Neuronal stem cell (in vitro differentiated cells): ENCODE results near the gene LYZL4.

ENCODE experiments used
- DNase-seq: peaks from one replicate; pipeline ENCODE4 v3.0.0-alpha.2; 2013; ENCODE audit warnings: low spot score
- H2AFZ ChIP-seq: one replicate; pipeline ENCODE4 v1.6.1; 2013; ENCODE audit warnings: mild to moderate bottlenecking, low read length, inconsistent platforms
- H2AK5ac ChIP-seq: 2 replicates; pipeline ENCODE4 v1.6.1; 2013; ENCODE audit warnings: low read depth, mild to moderate bottlenecking, inconsistent platforms, low read length, moderate library complexity, mixed read lengths
- H2BK120ac ChIP-seq: 2 replicates; pipeline ENCODE4 v1.6.1; 2013; ENCODE audit warnings: low read depth, mild to moderate bottlenecking, inconsistent platforms, low read length, moderate library complexity, mixed read lengths
- H2BK12ac ChIP-seq: one replicate; pipeline ENCODE4 v1.6.1; 2013; ENCODE audit warnings: low read length, inconsistent platforms
- H2BK15ac ChIP-seq: 2 replicates; pipeline ENCODE4 v1.6.1; 2013; ENCODE audit warnings: mild to moderate bottlenecking, low read length, inconsistent platforms, mixed read lengths
- H2BK5ac ChIP-seq: one replicate; pipeline ENCODE4 v1.6.1; 2013; ENCODE audit warnings: inconsistent platforms, mild to moderate bottlenecking, low read length, moderate library complexity
- H3K14ac ChIP-seq: one replicate; pipeline ENCODE4 v1.6.1; 2013; ENCODE audit warnings: low read length, inconsistent platforms
- H3K18ac ChIP-seq: 2 replicates; pipeline ENCODE4 v1.6.1; 2013; ENCODE audit warnings: low read length, inconsistent platforms
- H3K23ac ChIP-seq: 2 replicates; pipeline ENCODE4 v1.6.1; 2013; ENCODE audit warnings: low read depth, mild to moderate bottlenecking, mixed read lengths, low read length, inconsistent platforms; ENCODE audit not compliant: poor library complexity
- H3K27ac ChIP-seq: replicated peaks from 3 replicates; pipeline ENCODE4 v1.5.1; 2013; ENCODE audit warnings: low read length, inconsistent platforms
- H3K27me3 ChIP-seq, 3 experiments: 2 replicates each; pipeline ENCODE4 v1.6.1; 2013; ENCODE audit warnings: low read length in 3 of 3, mild to moderate bottlenecking in 2 of 3, inconsistent platforms in 1 of 3, low read depth in 1 of 3, mixed read lengths in 1 of 3, moderate library complexity in 1 of 3; ENCODE audit not compliant: control insufficient read depth in 3 of 3, insufficient read depth in 3 of 3
- H3K36me3 ChIP-seq, 2 donors: replicated peaks in 1 of 2; 2 replicates each; pipeline ENCODE4 v1.6.1; 2013; ENCODE audit warnings: low read length in 2 of 2; ENCODE audit not compliant: control insufficient read depth in 2 of 2, insufficient read depth in 2 of 2
- H3K4ac ChIP-seq: 2 replicates; pipeline ENCODE4 v1.6.1; 2013; ENCODE audit warnings: inconsistent platforms, mild to moderate bottlenecking, low read length, moderate library complexity
- H3K4me1 ChIP-seq, 2 donors: 1 replicate in 1 of 2; 2 replicates in 1 of 2; pipeline ENCODE4 v1.6.1; 2013; ENCODE audit warnings: low read length in 2 of 2, low read depth in 1 of 2; ENCODE audit not compliant: control insufficient read depth in 2 of 2, insufficient read depth in 1 of 2
- H3K4me2 ChIP-seq: one replicate; pipeline ENCODE4 v1.6.1; 2013; ENCODE audit warnings: mild to moderate bottlenecking, low read length, inconsistent platforms; ENCODE audit not compliant: insufficient read depth, poor library complexity, severe bottlenecking
- H3K4me3 ChIP-seq, 2 donors: 2 replicates each; pipeline ENCODE4 v1.5.1; 2013; ENCODE audit warnings: low read length in 2 of 2, mild to moderate bottlenecking in 2 of 2, inconsistent platforms in 1 of 2, moderate library complexity in 1 of 2
- H3K79me1 ChIP-seq: one replicate; pipeline ENCODE4 v1.6.1; 2013; ENCODE audit warnings: low read depth, mild to moderate bottlenecking, inconsistent platforms, low read length, moderate library complexity
- H3K9ac ChIP-seq: one replicate; pipeline ENCODE4 v1.6.1; 2013; ENCODE audit warnings: mild to moderate bottlenecking, low read depth, low read length, inconsistent platforms; ENCODE audit not compliant: poor library complexity
- H3K9me3 ChIP-seq, 2 donors: replicated peaks in 1 of 2; 2 replicates each; pipeline versions ENCODE3 to v1.6.1; 2013; ENCODE audit warnings: low read length in 2 of 2, mild to moderate bottlenecking in 2 of 2, inconsistent platforms in 1 of 2, low read depth in 1 of 2, mixed read lengths in 1 of 2, moderate library complexity in 1 of 2; ENCODE audit not compliant: control insufficient read depth in 2 of 2, insufficient read depth in 1 of 2
- H4K8ac ChIP-seq: one replicate; pipeline ENCODE4 v1.6.1; 2013; ENCODE audit warnings: low read depth, mild to moderate bottlenecking, inconsistent platforms, low read length, moderate library complexity
- H4K91ac ChIP-seq: one replicate; pipeline ENCODE4 v1.6.1; 2013; ENCODE audit warnings: low read length, low read depth, mild to moderate bottlenecking, inconsistent platforms; ENCODE audit not compliant: poor library complexity
- WGBS, 2 donors: extraction: QIAGEN DNeasy Blood & Tissue Kit; methylation state at CpG; one replicate each; pipeline ENCODE4 v1.1.7; 2013; ENCODE audit warnings: missing lambda C conversion rate in 2 of 2, mixed read lengths in 1 of 2; ENCODE audit not compliant: insufficient read length in 2 of 2, insufficient replicate concordance in 1 of 2; ENCODE audit errors: extremely low coverage in 2 of 2; 5-methylcytosine and 5-hydroxymethylcytosine counted together

The LYZL4 gene

GRCh38 chr3:42366550-42366949 lies 43.9 kb downstream of the LYZL4 start:
- no CpG with 5 or more reads among the region's 3 CpGs for WGBS, 2 donors
- peak overlapping the region; percentile 49 for H3K18ac ChIP-seq
- no peak overlapping the region for H3K4me3 ChIP-seq
- peaks cover 0 to 3% of the 10 kb centered on the region in 2 donors for H3K9me3 ChIP-seq
- no peaks in the 10 kb centered on the region for H3K36me3 ChIP-seq
- no peak overlapping the region for H2BK5ac ChIP-seq
- H3K4me2 ChIP-seq, result no peak overlapping the region
- peak overlapping the region; percentile 10 for H3K27ac ChIP-seq
- no peak overlapping the region for H2AK5ac ChIP-seq
- H3K23ac ChIP-seq, result no peak overlapping the region
- peaks cover 0 to 11% of the 10 kb centered on the region in 2 donors for H3K4me1 ChIP-seq
- H3K4ac ChIP-seq, result no peak overlapping the region
- H4K8ac ChIP-seq, result no peak overlapping the region
- H3K9ac ChIP-seq, result no peak overlapping the region
- H3K79me1 ChIP-seq, result no peaks in the 10 kb centered on the region
- H2BK120ac ChIP-seq, result no peak overlapping the region
- DNase-seq, result no peak
- H2BK12ac ChIP-seq, result no peak overlapping the region
- H2BK15ac ChIP-seq, result no peak overlapping the region
- no peak overlapping the region for H4K91ac ChIP-seq
- no peak overlapping the region for H2AFZ ChIP-seq
- H3K27me3 ChIP-seq, result no peaks in the 10 kb centered on the region
- H3K14ac ChIP-seq, result no peak overlapping the region

- Histone ChIP-seq H4K8ac (no peak overlapping the region), H3K27me3 (no peaks in the 10 kb centered on the region), H2BK15ac (no peak overlapping the region), H2BK120ac (no peak overlapping the region), H3K36me3 (no peaks in the 10 kb centered on the region), H3K27ac (no peak overlapping the region), H3K23ac (no peak overlapping the region), H2BK12ac (no peak overlapping the region), H3K4me3 (no peak overlapping the region), H3K18ac (no peak overlapping the region), H3K79me1 (no peaks in the 10 kb centered on the region), H4K91ac (no peak overlapping the region), H3K14ac (no peak overlapping the region), H3K4me2 (no peak overlapping the region), H3K9me3 (no peaks in the 10 kb centered on the region), H2BK5ac (no peak overlapping the region), H2AFZ (no peak overlapping the region), H2AK5ac (no peak overlapping the region), H3K4me1 (peaks cover 0 to 3% of the 10 kb centered on the region in 2 donors), H3K4ac (no peak overlapping the region), H3K9ac (no peak overlapping the region)
- no CpG with 5 or more reads among the region's 1 CpG for WGBS, 2 donors
- no peak for DNase-seq
Measured at GRCh38 chr3:42357335-42357734, 53.1 kb downstream of the LYZL4 start.

DNA sequence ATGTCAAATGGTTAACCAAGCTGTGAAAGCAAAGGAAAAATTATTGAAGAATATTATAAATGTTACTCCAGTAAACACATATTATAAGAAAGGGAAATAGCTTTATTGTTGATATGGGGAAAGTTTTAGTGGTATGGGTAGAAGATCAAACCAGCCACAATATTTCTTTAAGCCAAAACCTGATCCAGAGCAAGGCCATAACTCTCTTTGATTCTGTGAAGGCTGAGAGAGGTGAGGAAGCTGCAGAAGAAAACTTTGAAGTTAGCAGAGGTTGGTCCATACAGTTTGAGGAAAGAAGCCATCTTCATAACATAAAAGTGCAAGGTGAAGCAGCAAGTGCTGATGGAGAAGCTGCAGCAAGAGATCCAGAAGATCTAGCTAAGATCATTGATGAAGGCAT lies 54.8 kb downstream of the LYZL4 start:
- Histone ChIP-seq H2BK120ac (no peak overlapping the region), H4K8ac (no peak overlapping the region), H3K14ac (no peak overlapping the region), H4K91ac (no peak overlapping the region), H3K18ac (no peak overlapping the region), H3K4me1 (peaks cover 0 to 3% of the 10 kb centered on the region in 2 donors), H2BK5ac (no peak overlapping the region), H2BK12ac (no peak overlapping the region), H3K36me3 (no peaks in the 10 kb centered on the region), H3K4me3 (no peak overlapping the region), H3K9me3 (no peaks in the 10 kb centered on the region), H3K79me1 (no peaks in the 10 kb centered on the region), H3K4me2 (no peak overlapping the region), H3K9ac (no peak overlapping the region), H3K4ac (no peak overlapping the region), H3K27ac (no peak overlapping the region), H3K27me3 (no peaks in the 10 kb centered on the region), H2AK5ac (no peak overlapping the region), H2AFZ (no peak overlapping the region), H3K23ac (no peak overlapping the region), H2BK15ac (no peak overlapping the region)
- DNase-seq, result no peak

- Histone ChIP-seq H2AK5ac (no peak overlapping the region), H3K79me1 (no peaks in the 10 kb centered on the region), H4K91ac (no peak overlapping the region), H3K18ac (no peak overlapping the region), H3K4me1 (peaks cover 0 to 3% of the 10 kb centered on the region in 2 donors), H3K36me3 (no peaks in the 10 kb centered on the region), H3K9ac (no peak overlapping the region), H2AFZ (no peak overlapping the region), H3K4me3 (no peak overlapping the region), H2BK12ac (no peak overlapping the region), H3K23ac (no peak overlapping the region), H2BK5ac (no peak overlapping the region), H3K14ac (no peak overlapping the region), H4K8ac (no peak overlapping the region), H2BK15ac (no peak overlapping the region), H3K27ac (no peak overlapping the region), H3K27me3 (no peaks in the 10 kb centered on the region), H3K4ac (no peak overlapping the region), H3K4me2 (no peak overlapping the region), H2BK120ac (no peak overlapping the region), H3K9me3 (no peaks in the 10 kb centered on the region)
- no peak for DNase-seq
Measured at GRCh38 chr3:42353631-42354030, 56.8 kb downstream of the LYZL4 start.
